Stimulated activated CD4-positive, alpha-beta T cell treated with anti-CD3 and anti-CD28 coated beads, TNF-alpha, amount 100 ng/mL, for 4 hours (primary cell): ENCODE measurements around the gene PEF1.

Experiments used
- DNase-seq, 3 experiments: peaks; one replicate each; pipeline ENCODE4 v3.0.0-alpha.2; 2020; ENCODE audit warnings: low read depth in 3 of 3

The PEF1 gene, protein sequence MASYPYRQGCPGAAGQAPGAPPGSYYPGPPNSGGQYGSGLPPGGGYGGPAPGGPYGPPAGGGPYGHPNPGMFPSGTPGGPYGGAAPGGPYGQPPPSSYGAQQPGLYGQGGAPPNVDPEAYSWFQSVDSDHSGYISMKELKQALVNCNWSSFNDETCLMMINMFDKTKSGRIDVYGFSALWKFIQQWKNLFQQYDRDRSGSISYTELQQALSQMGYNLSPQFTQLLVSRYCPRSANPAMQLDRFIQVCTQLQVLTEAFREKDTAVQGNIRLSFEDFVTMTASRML

DNA sequence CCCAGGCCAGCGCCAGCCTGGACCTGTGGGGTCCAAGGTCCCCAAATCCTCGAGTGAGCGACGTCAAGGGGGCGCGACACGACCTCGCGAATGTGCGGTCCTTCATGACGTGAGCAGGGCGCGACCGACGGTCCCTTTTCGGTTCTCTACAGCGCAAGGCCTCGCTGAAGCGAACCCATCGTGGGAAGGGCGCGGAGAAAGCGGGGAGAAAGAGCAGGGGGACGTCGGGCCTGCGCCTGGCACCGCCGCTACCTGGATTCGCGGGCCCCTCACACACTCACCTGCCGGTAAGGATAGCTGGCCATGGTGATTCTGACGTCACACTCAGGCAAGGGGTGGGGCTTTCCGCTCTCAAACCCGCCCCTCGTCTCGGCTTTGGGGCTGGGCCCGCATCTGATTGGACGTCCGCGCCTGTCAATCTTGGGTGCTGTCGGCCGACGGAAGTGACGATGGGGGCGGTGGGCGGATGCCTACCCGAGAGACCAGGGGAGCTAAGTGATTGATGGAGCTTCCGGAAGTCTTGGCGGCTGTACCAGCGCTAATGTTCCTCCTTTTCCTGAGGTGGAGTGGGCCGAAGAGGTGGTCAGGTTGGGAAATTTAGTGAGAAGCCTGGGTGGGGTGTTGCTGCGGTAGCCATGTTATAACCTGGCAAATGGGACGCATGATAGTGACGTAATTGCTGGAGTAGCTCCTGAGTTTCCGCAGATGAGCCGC lies at the start of gene PEF1:
Gene PEF1, minus strand, starts transcription at position 317 of the 714 bp plus-strand sequence. Its CDS starts 12 bp downstream, at position 305.
- DNase-seq, result peak; percentile 98 to 99 (median 99)

- DNase-seq, result no peak
Measured at GRCh38 chr1:31693231-31693630, 48.6 kb upstream of the PEF1 start.

GRCh38 chr1:31691951-31692350 lies 47.3 kb upstream of the PEF1 start:
- no peak for DNase-seq

- DNase-seq, result no peak
Measured at GRCh38 chr1:31691446-31691845, 46.8 kb upstream of the PEF1 start.

DNA sequence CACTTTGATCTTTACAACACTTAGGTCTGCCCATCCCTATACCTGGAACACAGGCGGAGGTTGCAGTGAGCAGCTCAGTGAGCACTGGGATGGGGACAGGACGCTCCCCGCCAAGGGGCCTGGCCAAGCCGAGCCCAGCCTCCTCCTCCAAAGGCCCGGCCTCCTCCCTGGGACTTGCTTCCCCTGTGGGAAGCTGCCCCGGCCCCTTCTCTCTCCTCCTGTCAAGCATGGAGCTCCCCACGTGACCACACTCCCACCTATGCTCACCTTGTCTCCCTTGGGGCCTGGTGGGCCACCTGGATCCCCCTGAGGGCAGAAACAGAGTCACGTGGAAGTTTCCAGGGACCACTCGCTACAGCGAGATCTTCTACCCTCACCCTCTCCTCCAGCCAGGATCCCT lies 46.2 kb upstream of the PEF1 start:
- DNase-seq, result no peak

- no peak for DNase-seq
Measured at GRCh38 chr1:31689854-31690253, 45.2 kb upstream of the PEF1 start.

GRCh38 chr1:31689379-31689778 lies 44.7 kb upstream of the PEF1 start:
- no peak for DNase-seq

- DNase-seq, result no peak
Measured at GRCh38 chr1:31688233-31688918, 43.7 kb upstream of the PEF1 start.

DNA sequence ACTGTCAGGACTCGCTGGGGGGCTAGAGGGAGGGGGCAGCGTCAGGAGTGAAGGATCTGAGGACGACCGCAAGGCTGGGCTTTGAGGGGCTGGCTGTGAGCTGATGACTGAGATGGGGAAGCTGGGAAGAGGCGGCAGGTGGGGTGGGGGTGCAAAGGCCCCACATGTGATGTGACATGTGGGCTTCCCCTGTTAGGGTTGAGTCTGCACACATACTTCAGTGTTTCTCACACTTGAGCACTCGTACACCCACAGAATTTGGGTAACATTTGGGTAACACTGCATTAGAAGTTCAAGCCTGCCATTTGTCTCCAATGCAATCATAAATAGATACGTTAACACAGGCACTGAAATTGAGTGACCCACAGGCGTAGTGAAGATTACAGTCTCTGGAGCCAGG lies 42.9 kb upstream of the PEF1 start:
- no peak for DNase-seq

DNA sequence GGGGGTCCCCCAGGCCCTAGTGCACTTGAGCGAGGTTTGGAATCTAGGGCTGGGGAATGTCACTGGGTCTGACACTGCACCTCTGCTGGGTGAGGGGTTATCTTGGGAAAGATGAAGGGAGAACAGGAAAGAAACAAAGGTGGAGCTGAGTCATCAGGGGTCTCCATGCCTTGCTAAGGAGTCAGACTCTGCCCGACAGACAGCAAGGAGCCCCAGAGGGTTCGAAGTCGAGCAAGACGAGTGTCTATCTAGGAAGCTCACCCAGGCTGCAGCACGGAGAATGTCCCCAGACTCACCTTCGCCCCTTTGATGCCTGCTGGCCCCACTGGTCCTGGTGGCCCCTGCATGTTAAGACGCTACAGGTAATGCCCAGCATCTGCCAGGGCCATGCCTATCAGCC lies 41.1 kb upstream of the PEF1 start:
- DNase-seq, result no peak

- no peak for DNase-seq
Measured at GRCh38 chr1:31683997-31684396, 39.3 kb upstream of the PEF1 start.

GRCh38 chr1:31681415-31681814 lies 36.7 kb upstream of the PEF1 start:
- DNase-seq, result no peak

DNA sequence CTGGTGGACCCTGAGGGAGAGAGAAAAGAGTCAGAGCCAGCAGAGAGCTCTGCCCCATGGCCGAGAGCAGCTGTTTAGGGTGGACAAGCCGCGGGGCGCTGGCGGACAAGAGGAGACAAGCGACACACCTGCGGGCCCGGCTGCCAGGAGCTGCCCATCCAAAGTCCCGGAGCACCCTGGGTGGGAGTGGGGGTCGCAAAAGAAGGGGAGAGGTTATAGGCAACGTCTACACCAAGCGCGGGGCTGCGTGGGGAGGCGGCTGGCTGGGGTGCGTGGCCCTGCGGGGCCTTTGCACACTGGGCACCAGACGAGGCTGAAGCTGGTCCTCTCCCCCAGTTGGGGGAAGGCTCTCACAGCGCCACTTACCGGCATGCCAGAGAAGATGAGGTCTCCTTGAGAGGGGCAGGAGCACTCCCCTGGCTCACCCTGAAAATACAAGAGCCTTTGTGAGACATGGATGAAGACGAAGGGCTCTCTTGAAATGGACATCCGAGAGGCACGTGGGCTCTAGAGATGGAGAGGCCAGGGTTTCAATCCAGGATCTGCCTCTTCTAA lies 35.1 kb upstream of the PEF1 start:
- no peak for DNase-seq

DNA sequence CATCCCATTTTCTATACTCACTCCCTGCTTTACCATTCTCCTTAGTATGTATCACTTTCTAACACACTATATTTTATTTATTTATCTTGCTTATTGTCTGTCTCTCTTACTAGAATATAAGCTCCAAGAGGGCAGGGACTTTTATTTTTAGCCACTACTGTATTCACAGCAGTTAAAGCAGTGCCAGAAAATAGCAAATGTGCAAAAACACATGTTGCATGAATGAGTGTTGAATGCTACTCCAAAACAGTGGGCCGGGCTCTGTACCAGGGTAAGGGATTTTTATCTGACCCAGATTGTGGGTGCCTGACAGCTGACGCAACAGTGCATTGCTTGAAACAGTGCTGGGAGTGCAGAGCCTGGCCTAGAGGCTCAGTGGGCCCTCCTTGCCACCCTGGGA lies 34.4 kb upstream of the PEF1 start:
- DNase-seq, result no peak

DNA sequence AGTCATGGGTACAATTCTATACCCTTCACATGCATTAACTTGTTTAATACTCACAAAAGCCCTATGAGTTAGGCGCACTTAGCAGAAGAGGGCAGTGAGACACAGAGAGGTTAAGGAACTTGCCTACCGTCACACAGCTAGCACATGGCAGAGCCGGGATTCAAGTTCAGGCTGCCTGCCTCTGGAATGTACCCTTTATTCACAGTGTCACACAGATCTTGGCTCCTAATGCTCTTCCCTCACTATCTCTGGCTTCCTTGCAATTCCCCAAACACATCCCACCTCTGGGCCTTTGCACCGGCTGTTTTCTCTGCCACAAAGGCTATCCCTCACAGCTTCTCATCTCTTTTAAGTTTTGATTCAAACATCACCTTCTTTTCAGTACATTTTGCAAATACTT lies 34.0 kb upstream of the PEF1 start:
- DNase-seq, result no peak

DNA sequence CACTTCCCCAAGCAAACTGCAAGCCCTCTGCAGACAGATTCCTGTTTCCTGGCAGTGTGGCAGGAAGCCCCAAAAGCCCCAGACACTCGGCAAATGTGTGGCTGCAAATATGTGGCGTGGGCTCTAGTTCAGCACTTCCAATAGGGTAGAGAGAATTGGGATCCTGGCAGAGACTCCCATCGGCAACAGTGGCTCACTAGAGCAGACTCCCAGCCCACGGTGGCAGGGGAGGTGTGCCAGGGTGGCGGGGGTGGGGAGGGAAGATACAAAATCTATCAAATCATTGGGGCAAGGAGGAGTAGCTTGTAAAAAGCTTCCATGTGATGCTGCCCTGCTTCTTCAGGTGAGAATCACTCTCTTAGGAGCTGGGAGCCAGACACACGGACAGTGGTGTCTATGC lies 33.3 kb upstream of the PEF1 start:
- DNase-seq, result no peak

- no peak for DNase-seq
Measured at GRCh38 chr1:31677401-31677800, 32.7 kb upstream of the PEF1 start.

DNA sequence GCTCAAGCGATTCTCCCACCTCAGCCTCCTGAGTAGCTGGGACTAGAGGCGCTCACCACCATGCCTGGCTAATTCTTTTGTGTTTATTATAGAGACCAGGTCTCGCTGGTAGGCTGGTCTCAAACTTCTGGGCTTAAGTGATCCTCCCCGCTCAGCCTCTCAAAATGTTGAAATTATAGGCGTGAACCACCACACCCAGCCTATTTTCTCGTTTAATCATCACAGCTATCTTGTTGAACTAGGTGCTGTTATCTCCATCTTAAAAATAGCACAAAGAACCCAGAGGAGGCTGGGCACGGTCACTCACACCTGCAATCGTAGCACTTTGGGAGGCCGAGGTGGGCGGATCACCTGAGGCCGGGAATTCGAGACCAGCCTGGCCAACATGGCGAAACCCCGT lies 31.1 kb upstream of the PEF1 start:
- DNase-seq, result no peak

DNA sequence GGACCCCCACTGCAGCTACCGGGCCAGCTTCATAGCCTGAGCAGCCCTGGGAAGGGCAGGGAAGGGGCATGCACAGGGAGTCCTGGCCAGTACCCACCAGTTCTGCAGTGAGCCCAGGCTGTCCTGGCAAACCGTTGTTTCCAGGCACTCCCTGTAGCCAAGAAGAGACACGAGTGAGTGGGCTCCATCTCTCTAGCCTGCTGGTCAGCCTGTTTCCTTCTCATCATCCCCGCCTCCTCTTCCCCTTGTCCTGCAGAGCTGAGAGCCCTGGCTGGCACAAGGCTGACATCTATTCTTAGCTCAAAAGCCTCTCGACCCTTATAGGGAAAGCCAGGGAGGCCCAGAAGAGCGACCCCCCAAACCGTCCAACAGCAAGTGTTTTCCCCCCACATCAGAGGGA lies 30.5 kb upstream of the PEF1 start:
- DNase-seq, result no peak

DNA sequence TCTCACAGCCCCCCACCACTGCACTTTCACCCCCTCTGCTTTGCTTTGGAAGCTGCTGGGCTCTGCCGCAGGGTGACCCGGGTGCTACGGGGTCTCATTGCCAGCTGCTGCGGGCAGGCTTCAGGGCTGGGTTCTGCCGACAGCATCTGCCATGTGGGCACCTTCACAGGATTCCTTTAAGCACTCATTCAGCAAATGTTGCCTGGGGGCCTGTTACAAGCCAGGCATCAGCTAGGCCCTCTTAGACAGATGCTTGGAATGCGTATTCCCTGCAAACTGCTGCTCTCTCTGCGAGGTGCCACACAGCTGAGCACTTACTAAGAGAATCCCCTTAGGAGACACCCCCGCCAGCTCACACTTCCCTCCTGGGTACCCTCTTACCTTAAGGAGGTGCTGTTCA lies 29.9 kb upstream of the PEF1 start:
- DNase-seq, result no peak

DNA sequence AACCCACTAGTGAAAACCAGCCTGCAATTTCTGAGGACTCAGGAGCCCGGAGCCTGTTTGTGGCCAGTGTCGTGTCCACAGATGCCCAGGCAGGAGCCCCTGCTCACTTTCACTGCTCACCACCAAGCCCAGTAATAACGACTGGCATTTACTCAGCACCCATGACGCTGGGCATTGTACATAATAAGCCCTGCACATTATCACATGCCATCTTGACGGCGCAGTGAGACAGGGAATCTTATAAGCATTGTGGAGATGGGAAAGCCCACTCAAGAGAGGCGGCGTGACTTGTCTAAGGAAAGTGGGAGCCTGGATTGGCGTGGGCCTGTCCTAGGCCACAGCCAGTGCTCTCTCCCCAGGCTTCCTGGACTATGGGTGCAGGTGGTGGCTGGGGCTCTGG lies 28.8 kb upstream of the PEF1 start:
- DNase-seq, result no peak

- no peak for DNase-seq
Measured at GRCh38 chr1:31672986-31673385, 28.3 kb upstream of the PEF1 start.
